HG03354 (cell line): ENCODE measurements around the gene CDKN2C.

Experiments used
- ATAC-seq: cut with Tn5 transposase; IDR thresholded peaks from one replicate; pipeline ENCODE4 v1.9.1; 2021; ENCODE audit warnings: mild to moderate bottlenecking; ENCODE audit not compliant: unreplicated experiment, poor library complexity, severe bottlenecking

CDKN2C gene

GRCh38 chr1:51009381-51009780, 39.3 kb downstream of the CDKN2C start:
- ATAC-seq: no peak

GRCh38 chr1:51014878-51015277, 44.8 kb downstream of the CDKN2C start:
- ATAC-seq: no peak

- ATAC-seq: no peak
These were observed 49.8 kb downstream of the CDKN2C start for GRCh38 chr1:51019811-51020210.
